Stimulated activated effector memory CD8-positive, alpha-beta T cell treated with anti-CD3 and anti-CD28 coated beads, Interleukin-12 subunit alpha, Interleukin-12 subunit beta, amount 100 ng/mL, for 72 hours (primary cell): ENCODE measurements around the gene RNF32.
"Not testable (repeated sequence)": the region's sequence is repeated elsewhere in the genome, so short reads cannot be mapped to it uniquely, and the experiment has no call there.

Experiments used
- ATAC-seq: fragments of 150-1000 bp; cut with Tn5 transposase; 2 replicates; pipeline ENCODE4 v1.10.0; 2021
- DNase-seq, 2 donors: peaks; one replicate each; pipeline ENCODE4 v3.0.0; 2021 to 2022; ENCODE audit warnings: low spot score in 2 of 2
- H3K27ac Mint-ChIP-seq: one replicate; pipeline ENCODE4 v1.8.0; 2022; ENCODE audit warnings: mild to moderate bottlenecking, mixed read lengths
- H3K36me3 Mint-ChIP-seq: one replicate; pipeline ENCODE4 v1.8.0; 2022; ENCODE audit warnings: mild to moderate bottlenecking, mixed read lengths
- H3K4me1 Mint-ChIP-seq: one replicate; pipeline ENCODE4 v1.8.0; 2022; ENCODE audit warnings: mixed read lengths
- H3K4me3 Mint-ChIP-seq: one replicate; pipeline ENCODE4 v1.8.0; 2022; ENCODE audit warnings: mild to moderate bottlenecking, mixed read lengths
- H3K9me3 Mint-ChIP-seq: one replicate; pipeline ENCODE4 v1.8.0; 2022; ENCODE audit warnings: mixed read lengths

Gene RNF32

DNA sequence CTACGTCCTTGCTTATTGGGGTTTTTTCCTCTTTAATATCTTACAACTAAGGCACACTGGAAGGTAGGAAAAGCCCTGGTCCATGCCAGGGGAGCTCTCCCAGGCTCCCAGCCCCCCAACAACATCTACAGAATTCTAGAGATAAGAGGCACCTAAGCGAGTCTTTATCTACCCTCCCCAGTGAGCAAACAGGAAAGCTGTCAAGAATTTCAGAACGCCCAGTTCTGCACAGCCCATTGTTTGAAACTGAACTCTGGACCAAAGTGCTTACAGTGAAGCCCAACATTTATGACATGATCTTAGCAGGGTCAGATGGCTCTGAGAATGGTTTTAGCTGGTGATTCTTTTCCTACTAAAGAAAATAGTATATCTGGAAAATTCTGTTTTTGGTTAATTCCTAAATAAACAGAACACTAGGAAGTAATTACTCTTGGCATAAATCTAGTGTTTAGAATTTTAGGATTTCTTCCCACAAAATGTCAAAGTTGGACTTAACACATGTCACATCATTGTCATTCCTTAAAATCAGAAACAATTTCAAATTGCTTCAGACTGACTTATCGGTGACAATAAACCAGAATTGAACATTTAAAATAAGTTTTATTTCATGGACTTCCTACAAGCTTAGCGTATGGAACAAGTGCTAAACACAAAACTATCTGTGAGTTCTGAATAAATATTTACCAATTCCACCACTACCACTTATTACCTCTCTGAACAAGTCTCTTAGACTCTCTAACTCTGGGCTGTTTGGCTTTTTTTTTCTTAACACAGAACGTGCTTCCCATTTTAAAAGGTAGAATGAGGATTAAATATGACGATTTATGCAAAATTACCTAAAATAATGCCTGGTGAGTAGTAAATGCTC, 31.3 kb upstream of the RNF32 start:
- H3K4me3 Mint-ChIP-seq = peak overlapping the region; percentile 61
- no peaks in the 10 kb centered on the region for H3K9me3 Mint-ChIP-seq
- H3K36me3 Mint-ChIP-seq = no peaks in the 10 kb centered on the region
- DNase-seq (no peak), ATAC-seq (no peak)
- no peak overlapping the region for H3K27ac Mint-ChIP-seq
- peaks cover 24% of the 10 kb centered on the region for H3K4me1 Mint-ChIP-seq

DNA sequence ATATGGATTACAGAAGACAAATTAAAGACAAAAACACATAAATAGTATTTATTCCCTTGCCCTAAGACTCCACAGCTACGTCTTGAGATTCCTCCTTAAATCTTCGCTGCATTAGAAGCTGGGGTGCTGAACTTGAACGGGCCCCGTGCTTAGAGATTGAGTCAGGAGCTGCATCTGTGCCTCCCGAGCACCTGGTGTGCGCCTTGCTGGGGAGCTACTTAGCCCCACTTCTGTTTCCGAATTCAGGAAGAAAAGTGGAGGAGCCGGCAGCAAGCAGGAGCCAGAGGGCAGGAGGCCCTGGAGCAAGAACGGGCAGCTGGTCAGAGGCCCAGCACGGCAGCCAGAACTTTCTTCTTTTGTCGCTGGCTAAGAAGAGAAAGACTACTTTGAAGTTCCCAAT, 30.4 kb upstream of the RNF32 start:
- Mint-ChIP-seq H3K4me3 (no peak overlapping the region), H3K4me1 (peaks cover 29% of the 10 kb centered on the region), H3K36me3 (no peaks in the 10 kb centered on the region), H3K27ac (no peak overlapping the region), H3K9me3 (no peaks in the 10 kb centered on the region)
- no peak for ATAC-seq
- DNase-seq = no peak

- H3K36me3 Mint-ChIP-seq = no peaks in the 10 kb centered on the region
Measured at GRCh38 chr7:156610601-156611000, 30.0 kb upstream of the RNF32 start.

DNA sequence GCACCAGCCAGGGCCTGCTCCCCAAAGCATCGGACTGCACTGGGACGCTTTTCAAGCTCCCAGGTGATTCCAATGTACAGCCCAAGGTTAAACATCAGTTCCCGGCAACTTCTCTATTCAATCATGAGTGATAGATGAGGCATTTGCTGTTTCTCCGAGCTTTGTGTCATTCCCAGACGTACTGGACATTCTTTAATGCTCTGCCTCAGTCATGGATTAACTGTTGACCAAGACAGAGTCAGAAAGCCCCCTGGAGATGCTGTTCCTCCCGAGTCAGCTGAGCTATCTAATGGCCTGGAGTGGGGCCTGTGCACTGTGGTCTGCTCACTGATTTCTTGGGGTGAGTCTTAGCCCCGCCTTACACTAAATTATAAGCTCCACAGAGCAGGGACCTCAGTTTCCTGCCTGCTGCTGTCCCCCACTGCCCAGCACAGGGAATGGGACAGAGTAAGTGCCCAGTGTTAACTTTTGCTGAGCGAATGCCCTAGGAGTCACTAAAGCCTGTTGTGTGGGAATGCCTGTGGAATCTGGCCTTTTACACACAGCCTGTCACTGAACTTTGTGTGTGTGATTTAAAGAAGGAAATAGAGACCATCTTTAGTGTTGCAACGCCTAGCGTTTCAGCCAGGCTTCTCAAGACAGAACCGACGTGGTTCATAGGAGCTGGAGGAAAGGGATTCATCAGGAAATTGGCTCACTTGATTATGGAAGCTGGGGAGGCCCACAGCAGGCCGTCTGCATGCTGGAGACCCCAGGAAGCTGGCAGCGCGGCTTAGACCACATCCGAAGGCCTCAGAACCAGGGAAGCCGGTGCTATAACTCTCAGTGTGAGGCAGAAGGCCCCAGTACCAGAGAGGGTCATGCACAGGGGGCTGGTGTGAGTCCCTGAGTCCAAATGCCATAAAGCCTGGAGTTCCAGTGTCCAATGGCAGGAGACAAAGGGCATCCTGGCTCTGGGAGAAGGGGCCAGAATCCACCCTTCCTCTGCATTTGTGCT, 29.3 kb upstream of the RNF32 start:
- H3K4me3 Mint-ChIP-seq = no peak overlapping the region
- no peaks in the 10 kb centered on the region for H3K9me3 Mint-ChIP-seq
- no peak overlapping the region for H3K27ac Mint-ChIP-seq
- DNase-seq = no peak
- no peak for ATAC-seq
- peaks cover 29% of the 10 kb centered on the region for H3K4me1 Mint-ChIP-seq
- no peaks in the 10 kb centered on the region for H3K36me3 Mint-ChIP-seq

More at GRCh38 chr7:156610601-156611000, 30.0 kb upstream of the RNF32 start:
- DNase-seq (no peak), ATAC-seq (no peak)
- Mint-ChIP-seq H3K4me1 (peaks cover 29% of the 10 kb centered on the region), H3K4me3 (no peak overlapping the region), H3K27ac (no peak overlapping the region), H3K9me3 (no peaks in the 10 kb centered on the region)

- H3K36me3 Mint-ChIP-seq = no peaks in the 10 kb centered on the region
- H3K4me1 Mint-ChIP-seq = peaks cover 36% of the 10 kb centered on the region
- DNase-seq (peak in 1 of 2 donors; percentile 38), ATAC-seq (peak; percentile 99)
- no peaks in the 10 kb centered on the region for H3K9me3 Mint-ChIP-seq
- peak overlapping the region; percentile 35 for H3K4me3 Mint-ChIP-seq
- H3K27ac Mint-ChIP-seq = peak overlapping the region; percentile 43
Measured at GRCh38 chr7:156612930-156613329, 27.6 kb upstream of the RNF32 start.

- Mint-ChIP-seq H3K4me1 (peaks cover 36% of the 10 kb centered on the region), H3K9me3 (no peaks in the 10 kb centered on the region), H3K36me3 (no peaks in the 10 kb centered on the region), H3K4me3 (no peak overlapping the region), H3K27ac (no peak overlapping the region)
- ATAC-seq (no peak), DNase-seq (no peak)
Measured at GRCh38 chr7:156614434-156615264, 25.9 kb upstream of the RNF32 start.

DNA sequence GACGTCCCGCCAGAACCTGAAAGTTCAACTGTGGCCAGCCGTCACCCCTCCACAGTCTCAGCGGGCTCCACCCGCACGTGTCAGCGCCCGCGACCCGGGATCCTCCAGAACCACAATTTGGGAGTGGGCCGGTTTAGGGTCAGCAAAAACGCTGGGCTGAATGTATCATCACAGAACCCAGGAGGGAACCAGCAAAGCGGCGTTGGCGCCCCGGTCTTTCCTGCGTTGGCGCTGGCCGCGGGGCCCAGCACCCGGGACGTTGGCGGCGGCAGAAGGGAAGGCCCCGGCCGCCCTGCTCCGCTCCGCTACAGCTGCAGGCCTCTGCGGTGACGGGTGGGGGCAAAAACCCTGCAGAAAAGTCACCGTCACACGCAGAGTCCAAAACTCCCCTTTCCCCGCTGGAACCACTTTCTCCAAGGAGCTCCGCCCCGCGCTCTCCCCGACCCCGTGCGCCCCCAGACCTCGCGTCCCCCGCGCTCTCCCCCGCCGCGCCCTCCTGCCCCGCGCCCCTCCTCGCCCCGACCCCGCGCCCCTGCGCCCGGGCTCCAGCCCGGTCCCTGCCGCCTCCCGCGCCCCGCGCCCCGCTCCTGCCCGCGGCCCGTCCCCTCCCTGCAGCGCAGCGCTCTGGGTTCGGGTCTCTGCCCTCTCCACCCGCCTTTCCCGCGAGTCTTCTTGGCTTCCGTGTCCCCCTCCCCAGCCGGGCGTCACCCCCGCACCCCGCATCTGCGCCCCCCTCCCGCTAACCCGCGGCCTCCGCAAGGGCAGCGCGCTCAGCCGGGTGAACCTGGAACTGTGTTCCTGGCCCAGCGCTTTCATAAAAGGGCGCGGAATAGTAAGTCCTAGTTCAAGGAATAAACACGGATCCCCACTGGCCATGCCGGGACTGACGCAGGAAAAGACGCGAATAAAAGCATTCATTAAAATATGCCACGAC, 24.0 kb upstream of the RNF32 start:
- no peak overlapping the region for H3K27ac Mint-ChIP-seq
- H3K9me3 Mint-ChIP-seq = peaks cover 5% of the 10 kb centered on the region
- peak overlapping the region; percentile 47 for H3K4me3 Mint-ChIP-seq
- H3K36me3 Mint-ChIP-seq = no peaks in the 10 kb centered on the region
- peaks cover 31% of the 10 kb centered on the region for H3K4me1 Mint-ChIP-seq
- ATAC-seq (peak; percentile 43), DNase-seq (no peak)

DNA sequence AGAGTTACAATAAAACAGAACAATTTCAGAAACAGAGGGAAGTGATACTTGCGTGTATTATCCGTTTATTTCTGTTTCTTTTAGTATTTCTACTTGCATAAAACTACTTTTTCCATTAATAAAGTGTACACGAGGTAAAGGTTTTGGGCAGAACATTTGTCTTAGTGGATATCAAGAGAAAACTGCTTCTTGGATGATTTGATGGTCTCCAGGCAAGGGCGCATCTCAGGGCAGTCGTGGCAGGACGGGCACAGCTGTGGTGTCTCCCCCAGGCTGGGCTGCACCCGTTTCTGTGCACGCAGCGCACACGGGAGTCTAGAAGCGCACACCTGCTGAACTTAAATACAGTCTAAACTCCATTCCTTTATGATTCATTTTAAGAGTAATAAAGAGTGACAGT, 23.4 kb upstream of the RNF32 start:
- no peak for ATAC-seq
- peaks cover 25% of the 10 kb centered on the region for H3K4me1 Mint-ChIP-seq

DNA sequence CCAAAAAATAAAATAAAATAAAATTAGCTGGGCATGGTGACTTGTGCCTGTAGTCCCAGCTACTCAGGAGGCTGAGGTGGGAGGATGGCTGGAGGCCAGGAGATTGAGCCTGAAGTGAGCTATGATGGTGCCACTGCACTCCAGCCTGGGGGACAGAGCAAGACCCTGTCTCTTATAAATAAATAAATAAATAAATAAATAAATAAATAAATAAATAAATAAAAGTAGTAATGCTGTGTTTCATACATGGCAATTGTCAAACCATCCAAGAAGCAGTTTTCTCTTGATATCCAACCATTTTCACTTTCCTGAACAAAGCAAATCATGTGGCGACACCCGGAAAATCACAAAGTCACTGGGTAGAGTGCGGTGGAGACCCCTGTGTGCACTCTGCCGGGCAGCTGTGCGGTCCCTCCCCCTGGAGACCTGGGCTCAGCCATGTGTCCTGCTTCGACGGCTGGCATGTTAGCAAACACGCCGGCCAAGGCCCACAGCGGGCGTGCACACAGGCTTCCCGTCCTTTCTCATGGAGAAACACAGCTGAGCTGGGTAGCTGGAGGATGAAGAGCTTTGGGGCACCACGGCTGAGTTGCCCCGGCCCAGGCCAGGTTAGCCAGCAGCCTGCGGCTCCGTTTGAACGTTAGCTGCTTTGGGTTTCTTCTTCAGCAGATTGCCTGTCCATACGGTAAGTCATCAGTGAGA, 22.3 kb upstream of the RNF32 start:
- H3K36me3 Mint-ChIP-seq = no peaks in the 10 kb centered on the region
- peaks cover 15% of the 10 kb centered on the region for H3K4me1 Mint-ChIP-seq
- H3K9me3 Mint-ChIP-seq = peaks cover 5% of the 10 kb centered on the region
- no peak for ATAC-seq
- DNase-seq = no peak
- H3K27ac Mint-ChIP-seq = no peak overlapping the region
- H3K4me3 Mint-ChIP-seq = no peak overlapping the region

More for the DNA sequence above, 23.4 kb upstream of the RNF32 start:
- Mint-ChIP-seq H3K9me3 (peaks cover 5% of the 10 kb centered on the region), H3K36me3 (no peaks in the 10 kb centered on the region), H3K27ac (no peak overlapping the region), H3K4me3 (peak overlapping the region; percentile 47)
- no peak for DNase-seq

GRCh38 chr7:156618780-156619367, 21.7 kb upstream of the RNF32 start:
- Mint-ChIP-seq H3K36me3 (no peaks in the 10 kb centered on the region), H3K4me3 (no peak overlapping the region), H3K9me3 (peaks cover 5% of the 10 kb centered on the region), H3K27ac (no peak overlapping the region), H3K4me1 (peaks cover 12% of the 10 kb centered on the region)
- DNase-seq (no peak), ATAC-seq (no peak)

- DNase-seq, H3K36me3 Mint-ChIP-seq, H3K4me3 Mint-ChIP-seq, H3K9me3 Mint-ChIP-seq, H3K27ac Mint-ChIP-seq, ATAC-seq: not testable (repeated sequence)
- H3K4me1 Mint-ChIP-seq = peaks cover 13% of the 10 kb centered on the region
Measured at GRCh38 chr7:156619488-156620290, 20.9 kb upstream of the RNF32 start.

GRCh38 chr7:156620291-156620675, 20.3 kb upstream of the RNF32 start:
- Mint-ChIP-seq H3K36me3 (no peaks in the 10 kb centered on the region), H3K27ac (no peak overlapping the region), H3K9me3 (peaks cover 5% of the 10 kb centered on the region), H3K4me1 (peaks cover 11% of the 10 kb centered on the region), H3K4me3 (no peak overlapping the region)
- no peak for ATAC-seq
- DNase-seq = no peak

- H3K36me3 Mint-ChIP-seq = no peaks in the 10 kb centered on the region
- no peak for ATAC-seq
Measured at GRCh38 chr7:156621652-156622051, 18.9 kb upstream of the RNF32 start.

More at GRCh38 chr7:156621652-156622051, 18.9 kb upstream of the RNF32 start:
- no peak for DNase-seq
- Mint-ChIP-seq H3K9me3 (peaks cover 5% of the 10 kb centered on the region), H3K27ac (no peak overlapping the region), H3K4me1 (peaks cover 15% of the 10 kb centered on the region), H3K4me3 (no peak overlapping the region)
